Parathyroid adenoma (tissue), 2 donors: ENCODE measurements around the gene SORBS1.

Source experiments
- H2AFZ ChIP-seq: fragments of 300-600 bp; sonication (generic); one replicate; pipeline ENCODE4 v1.7.0; 2017; ENCODE audit warnings: antibody characterized with exemption, mild to moderate bottlenecking
- H3K27ac ChIP-seq: fragments of 300-600 bp; sonication (generic); one replicate; pipeline ENCODE4 v1.7.0; 2017
- H3K27me3 ChIP-seq: fragments of 300-600 bp; sonication (generic); one replicate; pipeline ENCODE4 v1.7.0; 2017; ENCODE audit warnings: low read length; ENCODE audit not compliant: control insufficient read depth, insufficient read depth
- H3K36me3 ChIP-seq: fragments of 300-600 bp; sonication (generic); one replicate; pipeline ENCODE4 v1.7.0; 2017; ENCODE audit warnings: low read length; ENCODE audit not compliant: control insufficient read depth, insufficient read depth
- H3K4me1 ChIP-seq: fragments of 300-600 bp; sonication (generic); one replicate; pipeline ENCODE4 v1.7.0; 2017; ENCODE audit warnings: control low read depth
- H3K4me2 ChIP-seq: fragments of 300-600 bp; sonication (generic); one replicate; pipeline ENCODE4 v1.7.0; 2017; ENCODE audit warnings: low read length
- H3K4me3 ChIP-seq: fragments of 300-600 bp; sonication (generic); one replicate; pipeline ENCODE4 v1.7.0; 2017; ENCODE audit warnings: low read depth, low read length
- H3K79me2 ChIP-seq: fragments of 300-600 bp; sonication (generic); one replicate; pipeline ENCODE4 v1.7.0; 2017; ENCODE audit warnings: control low read depth
- H3K9ac ChIP-seq: fragments of 300-600 bp; sonication (generic); one replicate; pipeline ENCODE4 v1.7.0; 2017; ENCODE audit warnings: mild to moderate bottlenecking
- H3K9me3 ChIP-seq: fragments of 300-600 bp; sonication (generic); one replicate; pipeline ENCODE4 v1.7.0; 2017; ENCODE audit warnings: low read length; ENCODE audit not compliant: control insufficient read depth
- TF ChIP-seq, protein P1 (sequence below): fragments of 300-600 bp; sonication (generic); IDR thresholded peaks from one replicate; pipeline ENCODE4 v1.7.0; 2017; ENCODE audit warnings: antibody characterized with exemption, mild to moderate bottlenecking
- donor health status: primary hyperparathyroidism.

The SORBS1 gene

DNA sequence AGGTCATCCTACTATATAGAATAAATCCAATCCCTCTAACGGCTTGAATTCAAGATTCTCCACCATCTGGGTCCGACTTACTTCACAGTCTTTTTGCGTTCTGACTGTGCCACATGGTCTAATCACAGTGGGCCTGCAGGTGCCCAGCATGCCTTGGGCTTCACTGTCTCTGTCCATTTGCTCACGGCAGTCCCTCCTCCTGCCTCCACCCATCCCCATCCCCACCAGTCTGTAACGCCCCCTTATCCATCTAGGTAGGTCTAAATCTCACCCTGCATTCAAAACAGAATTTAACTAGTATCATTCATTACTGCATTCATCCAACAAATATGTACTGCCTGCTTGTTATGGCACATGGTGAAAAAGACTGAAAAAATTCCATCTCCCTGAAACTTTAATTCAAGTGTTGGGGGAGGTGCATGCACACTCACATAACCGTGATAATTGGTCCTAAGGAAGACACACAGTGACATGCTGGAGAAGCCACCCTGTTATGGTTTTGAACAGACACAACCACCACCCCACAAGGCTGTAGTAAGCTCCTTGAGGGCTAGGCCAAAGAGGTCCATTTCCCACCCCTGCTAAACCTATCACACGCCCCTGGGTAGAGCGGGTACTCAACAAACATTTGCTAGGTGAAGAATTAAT, 24.2 kb downstream of the SORBS1 start:
- no peak overlapping the region for H3K4me3 ChIP-seq
- H3K36me3 ChIP-seq: no peaks in the 10 kb centered on the region
- TF ChIP-seq, protein P1, sequence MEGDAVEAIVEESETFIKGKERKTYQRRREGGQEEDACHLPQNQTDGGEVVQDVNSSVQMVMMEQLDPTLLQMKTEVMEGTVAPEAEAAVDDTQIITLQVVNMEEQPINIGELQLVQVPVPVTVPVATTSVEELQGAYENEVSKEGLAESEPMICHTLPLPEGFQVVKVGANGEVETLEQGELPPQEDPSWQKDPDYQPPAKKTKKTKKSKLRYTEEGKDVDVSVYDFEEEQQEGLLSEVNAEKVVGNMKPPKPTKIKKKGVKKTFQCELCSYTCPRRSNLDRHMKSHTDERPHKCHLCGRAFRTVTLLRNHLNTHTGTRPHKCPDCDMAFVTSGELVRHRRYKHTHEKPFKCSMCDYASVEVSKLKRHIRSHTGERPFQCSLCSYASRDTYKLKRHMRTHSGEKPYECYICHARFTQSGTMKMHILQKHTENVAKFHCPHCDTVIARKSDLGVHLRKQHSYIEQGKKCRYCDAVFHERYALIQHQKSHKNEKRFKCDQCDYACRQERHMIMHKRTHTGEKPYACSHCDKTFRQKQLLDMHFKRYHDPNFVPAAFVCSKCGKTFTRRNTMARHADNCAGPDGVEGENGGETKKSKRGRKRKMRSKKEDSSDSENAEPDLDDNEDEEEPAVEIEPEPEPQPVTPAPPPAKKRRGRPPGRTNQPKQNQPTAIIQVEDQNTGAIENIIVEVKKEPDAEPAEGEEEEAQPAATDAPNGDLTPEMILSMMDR: no peak
- H3K4me2 ChIP-seq: no peak overlapping the region
- no peaks in the 10 kb centered on the region for H3K27me3 ChIP-seq
- H3K9me3 ChIP-seq: no peaks in the 10 kb centered on the region
- no peak overlapping the region for H2AFZ ChIP-seq
- H3K27ac ChIP-seq: no peak overlapping the region
- no peaks in the 10 kb centered on the region for H3K4me1 ChIP-seq
- peaks cover 5% of the 10 kb centered on the region for H3K79me2 ChIP-seq
- H3K9ac ChIP-seq: no peak overlapping the region

DNA sequence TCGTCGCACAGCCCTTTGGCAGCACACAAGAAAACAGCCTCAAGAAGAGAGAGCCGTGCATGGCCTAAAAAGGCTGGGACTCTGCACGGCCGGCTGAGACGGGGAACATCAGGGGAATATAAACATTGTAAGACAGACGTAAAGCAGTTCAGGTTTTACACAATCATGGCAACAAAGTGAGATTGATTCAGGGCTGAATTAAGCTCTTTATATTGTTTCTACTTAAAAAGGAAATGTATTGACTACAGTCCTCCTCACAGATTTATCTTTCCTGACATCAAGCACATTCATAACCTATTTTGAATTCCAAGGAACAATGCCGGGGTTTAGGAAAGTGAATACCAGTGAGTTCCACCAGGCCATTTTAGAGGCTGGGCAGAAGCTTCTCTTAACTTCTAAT, 25.2 kb downstream of the SORBS1 start:
- Histone ChIP-seq H3K4me1 (no peaks in the 10 kb centered on the region), H3K4me2 (no peak overlapping the region), H3K9me3 (no peaks in the 10 kb centered on the region), H3K27me3 (no peaks in the 10 kb centered on the region), H3K27ac (no peak overlapping the region), H3K36me3 (no peaks in the 10 kb centered on the region), H2AFZ (no peak overlapping the region), H3K79me2 (peaks cover 5% of the 10 kb centered on the region), H3K9ac (no peak overlapping the region), H3K4me3 (no peak overlapping the region)
- TF ChIP-seq, protein P1: no peak

DNA sequence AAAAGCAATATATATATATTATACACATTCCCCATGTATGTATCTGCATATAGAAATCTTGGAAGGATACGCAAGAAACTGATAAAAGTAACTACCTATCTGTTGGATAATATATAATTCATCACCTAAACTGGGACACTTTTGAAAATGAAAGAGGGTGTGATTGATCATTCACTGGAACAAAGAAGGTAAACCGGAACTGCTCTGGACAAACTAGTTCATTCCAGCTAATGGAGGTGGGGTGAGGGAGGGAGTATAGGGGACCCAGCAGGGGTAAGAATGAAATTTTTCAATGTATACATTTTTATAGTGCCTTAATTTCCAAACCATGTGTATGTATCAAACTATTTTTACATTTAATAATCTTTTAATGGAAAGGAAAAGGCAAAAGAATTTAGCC, 25.6 kb downstream of the SORBS1 start:
- Histone ChIP-seq H3K9ac (no peak overlapping the region), H3K4me2 (no peak overlapping the region), H3K79me2 (peaks cover 5% of the 10 kb centered on the region), H3K36me3 (no peaks in the 10 kb centered on the region), H2AFZ (no peak overlapping the region), H3K4me3 (no peak overlapping the region), H3K4me1 (no peaks in the 10 kb centered on the region), H3K27ac (no peak overlapping the region), H3K27me3 (no peaks in the 10 kb centered on the region), H3K9me3 (no peaks in the 10 kb centered on the region)
- TF ChIP-seq, protein P1: no peak

DNA sequence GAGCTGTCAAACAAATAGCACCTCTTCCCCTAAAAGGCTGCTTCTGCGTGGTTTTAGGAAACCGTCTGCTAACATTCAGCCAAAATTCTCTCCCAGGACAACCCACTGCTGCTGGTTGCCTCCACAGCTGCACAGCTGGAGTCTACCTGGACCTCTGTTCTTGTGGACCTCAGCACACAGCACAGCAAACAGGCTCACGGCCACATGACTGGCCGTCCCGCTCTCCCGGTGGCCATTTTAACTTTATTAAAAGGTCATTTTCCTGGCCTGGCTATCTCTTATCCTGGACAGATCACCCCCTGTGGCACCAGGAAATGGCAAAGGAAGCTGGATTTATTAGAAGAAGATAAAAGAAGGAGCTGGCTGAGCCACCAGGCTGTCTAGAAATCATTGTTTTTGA, 27.6 kb downstream of the SORBS1 start:
- no peak overlapping the region for H3K4me2 ChIP-seq
- peaks cover 5% of the 10 kb centered on the region for H3K79me2 ChIP-seq
- TF ChIP-seq, protein P1: no peak
- H3K4me3 ChIP-seq: no peak overlapping the region
- no peaks in the 10 kb centered on the region for H3K9me3 ChIP-seq
- H3K4me1 ChIP-seq: no peaks in the 10 kb centered on the region
- H3K36me3 ChIP-seq: no peaks in the 10 kb centered on the region
- no peaks in the 10 kb centered on the region for H3K27me3 ChIP-seq
- H3K9ac ChIP-seq: no peak overlapping the region
- no peak overlapping the region for H2AFZ ChIP-seq
- H3K27ac ChIP-seq: no peak overlapping the region

DNA sequence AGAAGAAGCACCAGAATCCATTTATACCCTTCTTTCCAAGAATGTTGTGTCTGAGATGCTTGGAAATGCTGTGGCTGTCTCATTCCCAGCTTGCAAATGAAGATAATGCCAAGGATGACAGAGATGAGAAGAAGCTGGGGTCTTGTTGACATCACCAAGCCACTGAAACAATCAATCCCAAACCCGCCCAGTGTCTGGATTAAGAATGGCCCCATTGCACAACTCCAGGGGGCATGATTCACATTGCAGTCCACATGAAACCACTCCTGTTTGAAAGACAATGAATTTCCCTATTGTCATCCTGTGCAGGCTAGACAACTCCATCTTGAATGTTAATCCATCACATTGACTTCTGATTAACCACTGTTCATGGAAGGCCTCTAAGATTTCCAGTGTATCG, 28.6 kb downstream of the SORBS1 start:
- H3K36me3 ChIP-seq: no peaks in the 10 kb centered on the region
- no peak overlapping the region for H3K27ac ChIP-seq
- peaks cover 5% of the 10 kb centered on the region for H3K79me2 ChIP-seq
- TF ChIP-seq, protein P1: no peak
- no peaks in the 10 kb centered on the region for H3K4me1 ChIP-seq
- H2AFZ ChIP-seq: no peak overlapping the region
- H3K27me3 ChIP-seq: no peaks in the 10 kb centered on the region
- H3K9me3 ChIP-seq: no peaks in the 10 kb centered on the region
- no peak overlapping the region for H3K4me3 ChIP-seq
- no peak overlapping the region for H3K9ac ChIP-seq
- H3K4me2 ChIP-seq: no peak overlapping the region
